HepG2 (cell line): ENCODE data around the gene ABRACL. TPM values are rescaled to one million over a fixed set of nuclear protein-coding genes. Genes with fewer than 3 reads are reported as not detected.

Experiments used
- ASH2L ChIP-seq: fragments of 300-600, 200-600 bp; sonication (generic); IDR thresholded peaks from 2 replicates; pipeline ENCODE4 v1.7.0; 2017; ENCODE audit warnings: low read depth, mild to moderate bottlenecking, moderate library complexity, mixed read lengths, low read length; ENCODE audit not compliant: insufficient read length
- FOXK1 ChIP-seq: sonication (generic); formaldehyde crosslinking; IDR thresholded peaks from 2 replicates; pipeline ENCODE4 v1.4.0; 2020; ENCODE audit warnings: low read depth, missing genetic modification reagents, borderline replicate concordance
- NR2F6 ChIP-seq, 2 experiments: IDR thresholded peaks; 2 replicates each; pipeline ENCODE4 v1.6.1; 2016; ENCODE audit warnings: antibody characterized with exemption in 1 of 2, mild to moderate bottlenecking in 1 of 2
- PATZ1 ChIP-seq: sonication (generic); formaldehyde crosslinking; IDR thresholded peaks from 2 replicates; pipeline ENCODE4 v1.4.0; 2020; ENCODE audit warnings: missing genetic modification reagents
- POLR2G ChIP-seq: fragments of 200-400 bp; formaldehyde crosslinking; IDR thresholded peaks from 2 replicates; pipeline ENCODE4 v1.6.1; 2018; ENCODE audit warnings: mild to moderate bottlenecking, low read depth, low read length, moderate library complexity
- RERE ChIP-seq: IDR thresholded peaks from 2 replicates; pipeline ENCODE4 v1.6.1; 2016; ENCODE audit warnings: low read depth, missing genetic modification reagents, missing compliant biosample characterization
- ZFAT ChIP-seq: sonication (generic); formaldehyde crosslinking; conservative IDR thresholded peaks from 2 replicates; pipeline ENCODE4 v1.8.1; 2023; ENCODE audit warnings: missing genetic modification reagents, inconsistent platforms
- ZFY ChIP-seq: sonication (generic); formaldehyde crosslinking; IDR thresholded peaks from 2 replicates; pipeline ENCODE4 v1.4.0; 2020; ENCODE audit warnings: missing genetic modification reagents
- ZNF276 ChIP-seq: sonication (generic); formaldehyde crosslinking; IDR thresholded peaks from 2 replicates; pipeline ENCODE4 v1.4.0; 2020; ENCODE audit warnings: mild to moderate bottlenecking, low read depth, missing genetic modification reagents
- ZNF30 ChIP-seq: sonication (generic); formaldehyde crosslinking; IDR thresholded peaks from 2 replicates; pipeline ENCODE4 v1.5.0; 2020; ENCODE audit warnings: mild to moderate bottlenecking, missing genetic modification reagents
- ZNF33B ChIP-seq: sonication (generic); formaldehyde crosslinking; IDR thresholded peaks from 2 replicates; pipeline ENCODE4 v1.5.1; 2020; ENCODE audit warnings: mild to moderate bottlenecking, missing genetic modification reagents
- ZNF562 ChIP-seq: sonication (generic); formaldehyde crosslinking; IDR thresholded peaks from 2 replicates; pipeline ENCODE4 v1.8.0; 2022; ENCODE audit warnings: missing genetic modification reagents, borderline replicate concordance
- ZNF710 ChIP-seq: sonication (generic); formaldehyde crosslinking; IDR thresholded peaks from 2 replicates; pipeline ENCODE4 v1.5.0; 2020; ENCODE audit warnings: mild to moderate bottlenecking, missing genetic modification reagents, borderline replicate concordance
- polyA plus RNA-seq, 8 experiments: library from polyadenylated mRNA; depleted of rRNA in 3 of 8; stranded (reverse) in 7 of 8; unstranded in 1 of 8; fragments of >200 nt; fragmentation: Illumina TruSeq in 4 of 8; extraction: Trizol in 4 of 8; gene quantifications; 2 replicates each; pipeline versions ENCODE4 v1.2.1 to v1.2.3, GENCODE V29; 2011 to 2016; ENCODE audit warnings: low read depth in 4 of 8, missing spikeins in 1 of 8, mixed read lengths in 1 of 8; ENCODE audit not compliant: insufficient read depth in 1 of 8
- total RNA-seq, 5 experiments: library from RNA; depleted of rRNA; stranded (reverse); fragments of >200 nt; fragmentation: Illumina TruSeq; extraction: Trizol; gene quantifications; 2 replicates each; pipeline ENCODE4 v1.2.3, GENCODE V29; 2016; ENCODE audit warnings: low read depth in 1 of 5

Gene ABRACL
- total and polyA plus RNA-seq, 2 of the 13 experiments (the other 11 are each of a cell fraction or from before 2014, with no cell fraction given), result 1.4 to 5.4 TPM

- TF ChIP-seq ZNF710 (CRISPR knock-in tag) (no peak; the same call in 1 of the 2 replicates), NR2F6 (IDR thresholded peaks at IDR 0.05) (peak; percentile 53; the same call in 1 of the 2 replicates), NR2F6 (CRISPR knock-in tag; IDR thresholded peaks at IDR 0.05) (0 out of 2 replicates have a peak, but pooled peaks have one; percentile 37), PATZ1 (CRISPR knock-in tag) (peak; percentile 68), ZNF33B (no peak), ZNF276 (CRISPR knock-in tag) (no peak), ASH2L (no peak), RERE (CRISPR knock-in tag) (peak; percentile 82; the same call in 1 of the 2 replicates), ZFY (no peak), FOXK1 (peak; percentile 18; the same call in 1 of the 2 replicates), ZNF30 (CRISPR knock-in tag) (no peak), ZNF562 (CRISPR knock-in tag) (no peak), POLR2G (no peak), ZFAT (CRISPR knock-in tag) (no peak)
Measured at GRCh38 chr6:138989098-138989983, 39.2 kb upstream of the ABRACL start (continued).
